HepG2 (cell line): ENCODE results near the gene XPR1. TPM values are rescaled to one million over a fixed set of nuclear protein-coding genes. Genes with fewer than 3 reads are reported as not detected.

ENCODE experiments used
- AGO1 ChIP-seq: fragments of 200-400 bp; formaldehyde crosslinking; IDR thresholded peaks from 2 replicates; pipeline ENCODE4 v1.6.1; 2017; ENCODE audit warnings: mild to moderate bottlenecking, low read depth, low read length, moderate library complexity; ENCODE audit not compliant: poor library complexity, severe bottlenecking
- KLF16 ChIP-seq, 2 experiments: sonication (generic) in 1 of 2; formaldehyde crosslinking in 1 of 2; IDR thresholded peaks; 2 replicates each; pipeline versions ENCODE4 v1.6.1 to v1.8.0; 2016 to 2023; ENCODE audit warnings: missing genetic modification reagents in 2 of 2, missing compliant biosample characterization in 1 of 2
- NFE2L2 ChIP-seq: fragments of 150-350 bp; IDR thresholded peaks from 2 replicates; pipeline ENCODE4 v1.6.1; 2014; ENCODE audit warnings: low read length
- POLR2AphosphoS5 ChIP-seq: IDR thresholded peaks from 2 replicates; pipeline ENCODE4 v1.6.1; 2012; ENCODE audit warnings: low read depth, low read length
- SP2 ChIP-seq: sonication (generic); formaldehyde crosslinking; IDR thresholded peaks from 2 replicates; pipeline ENCODE4 v1.5.1; 2020; ENCODE audit warnings: mild to moderate bottlenecking, missing genetic modification reagents
- SP4 ChIP-seq: sonication (generic); formaldehyde crosslinking; IDR thresholded peaks from 2 replicates; pipeline ENCODE4 v1.8.1; 2023; ENCODE audit warnings: mild to moderate bottlenecking, missing genetic modification reagents
- SRSF4 ChIP-seq: fragments of 200-400 bp; formaldehyde crosslinking; IDR thresholded peaks from one replicate; pipeline ENCODE4 v1.6.1; 2018; ENCODE audit warnings: mild to moderate bottlenecking, low read depth, low read length, moderate library complexity; ENCODE audit not compliant: poor library complexity, severe bottlenecking
- TBX3 ChIP-seq: fragments of 450-650 bp; IDR thresholded peaks from 2 replicates; pipeline ENCODE4 v1.6.1; 2017; ENCODE audit warnings: antibody characterized with exemption, mild to moderate bottlenecking, inconsistent platforms, borderline replicate concordance
- ZNF101 ChIP-seq: sonication (generic); formaldehyde crosslinking; IDR thresholded peaks from 2 replicates; pipeline ENCODE4 v1.4.0; 2020; ENCODE audit warnings: mild to moderate bottlenecking, low read depth, missing genetic modification reagents, borderline replicate concordance
- ZNF446 ChIP-seq: sonication (generic); formaldehyde crosslinking; IDR thresholded peaks from 2 replicates; pipeline ENCODE4 v1.5.0; 2020; ENCODE audit warnings: mild to moderate bottlenecking, missing genetic modification reagents
- ZNF558 ChIP-seq: sonication (generic); formaldehyde crosslinking; IDR thresholded peaks from 2 replicates; pipeline ENCODE4 v1.9.0; 2022; ENCODE audit warnings: mild to moderate bottlenecking, missing genetic modification reagents, borderline replicate concordance
- ZSCAN22 ChIP-seq: sonication (generic); formaldehyde crosslinking; IDR thresholded peaks from 2 replicates; pipeline ENCODE4 v1.4.0; 2020; ENCODE audit warnings: mild to moderate bottlenecking, missing genetic modification reagents
- ZSCAN25 ChIP-seq: sonication (generic); formaldehyde crosslinking; IDR thresholded peaks from 2 replicates; pipeline ENCODE4 v1.8.0; 2022; ENCODE audit warnings: mild to moderate bottlenecking, missing genetic modification reagents
- polyA plus RNA-seq, 8 experiments: library from polyadenylated mRNA; depleted of rRNA in 3 of 8; stranded (reverse) in 7 of 8; unstranded in 1 of 8; fragments of >200 nt; fragmentation: Illumina TruSeq in 4 of 8; extraction: Trizol in 4 of 8; gene quantifications; 2 replicates each; pipeline versions ENCODE4 v1.2.1 to v1.2.3, GENCODE V29; 2011 to 2016; ENCODE audit warnings: low read depth in 4 of 8, missing spikeins in 1 of 8, mixed read lengths in 1 of 8; ENCODE audit not compliant: insufficient read depth in 1 of 8
- total RNA-seq, 5 experiments: library from RNA; depleted of rRNA; stranded (reverse); fragments of >200 nt; fragmentation: Illumina TruSeq; extraction: Trizol; gene quantifications; 2 replicates each; pipeline ENCODE4 v1.2.3, GENCODE V29; 2016; ENCODE audit warnings: low read depth in 1 of 5
- TF ChIP-seq, protein P1 (sequence below): sonication (generic); formaldehyde crosslinking; IDR thresholded peaks from 2 replicates; pipeline ENCODE4 v1.4.0; 2020; ENCODE audit warnings: mild to moderate bottlenecking, missing genetic modification reagents, borderline replicate concordance
- TF ChIP-seq, protein P2 (sequence below): IDR thresholded peaks from 2 replicates; pipeline ENCODE4 v1.4.0; 2020; ENCODE audit warnings: mild to moderate bottlenecking, missing genetic modification reagents
- TF ChIP-seq, protein P3 (sequence below): sonication (generic); formaldehyde crosslinking; IDR thresholded peaks from 2 replicates; pipeline ENCODE4 v1.4.0; 2020; ENCODE audit warnings: missing genetic modification reagents, borderline replicate concordance
- TF ChIP-seq, protein P4 (sequence below): sonication (generic); formaldehyde crosslinking; IDR thresholded peaks from 2 replicates; pipeline ENCODE4 v1.4.0; 2020; ENCODE audit warnings: missing genetic modification reagents

XPR1 gene
- total and polyA plus RNA-seq, 2 of the 13 experiments (the other 11 are each of a cell fraction or from before 2014, with no cell fraction given): 22.3 to 23.6 TPM

DNA sequence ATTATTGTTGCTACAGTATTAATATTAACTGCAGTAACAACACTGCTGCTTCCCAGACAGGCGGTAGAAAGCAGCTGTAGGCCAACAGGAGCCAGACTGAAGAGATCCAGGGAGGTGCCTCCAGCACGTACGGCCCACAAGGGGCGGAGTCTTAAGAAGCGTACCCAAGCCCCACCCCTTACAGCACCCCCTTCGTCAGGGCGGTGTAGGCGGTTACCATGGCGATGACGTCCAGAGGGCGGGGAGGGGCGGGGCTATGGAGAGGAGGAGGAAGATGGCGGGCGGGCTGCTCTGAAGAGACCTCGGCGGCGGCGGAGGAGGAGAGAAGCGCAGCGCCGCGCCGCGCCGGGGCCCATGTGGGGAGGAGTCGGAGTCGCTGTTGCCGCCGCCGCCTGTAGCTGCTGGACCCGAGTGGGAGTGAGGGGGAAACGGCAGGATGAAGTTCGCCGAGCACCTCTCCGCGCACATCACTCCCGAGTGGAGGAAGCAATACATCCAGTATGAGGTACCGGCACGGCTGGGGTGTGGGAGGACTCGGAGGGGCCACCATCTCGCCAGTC is at the start of gene XPR1 (continued):
- TF ChIP-seq, protein P1, sequence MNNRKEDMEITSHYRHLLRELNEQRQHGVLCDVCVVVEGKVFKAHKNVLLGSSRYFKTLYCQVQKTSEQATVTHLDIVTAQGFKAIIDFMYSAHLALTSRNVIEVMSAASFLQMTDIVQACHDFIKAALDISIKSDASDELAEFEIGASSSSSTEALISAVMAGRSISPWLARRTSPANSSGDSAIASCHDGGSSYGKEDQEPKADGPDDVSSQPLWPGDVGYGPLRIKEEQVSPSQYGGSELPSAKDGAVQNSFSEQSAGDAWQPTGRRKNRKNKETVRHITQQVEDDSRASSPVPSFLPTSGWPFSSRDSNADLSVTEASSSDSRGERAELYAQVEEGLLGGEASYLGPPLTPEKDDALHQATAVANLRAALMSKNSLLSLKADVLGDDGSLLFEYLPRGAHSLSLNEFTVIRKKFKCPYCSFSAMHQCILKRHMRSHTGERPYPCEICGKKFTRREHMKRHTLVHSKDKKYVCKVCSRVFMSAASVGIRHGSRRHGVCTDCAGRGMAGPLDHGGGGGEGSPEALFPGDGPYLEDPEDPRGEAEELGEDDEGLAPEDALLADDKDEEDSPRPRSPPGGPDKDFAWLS: no peak
- TF ChIP-seq ZNF101 (CRISPR knock-in tag) (no peak), ZNF446 (CRISPR knock-in tag) (no peak), NFE2L2 (no peak), ZSCAN22 (CRISPR knock-in tag) (no peak), ZNF558 (CRISPR knock-in tag) (0 out of 2 replicates have a peak, but pooled peaks have one; percentile 41), TBX3 (no peak), AGO1 (peak; percentile 43), SP4 (CRISPR knock-in tag) (peak; percentile 68), ZSCAN25 (CRISPR knock-in tag) (no peak), KLF16 (CRISPR knock-in tag; IDR thresholded peaks at IDR 0.05) (peak in 1 of 2 experiments; percentile 62; a peak in 1 of 4 replicates), POLR2AphosphoS5 (peak; percentile 75), SRSF4 (no peak), SP2 (CRISPR knock-in tag) (no peak)
- TF ChIP-seq, protein P2, sequence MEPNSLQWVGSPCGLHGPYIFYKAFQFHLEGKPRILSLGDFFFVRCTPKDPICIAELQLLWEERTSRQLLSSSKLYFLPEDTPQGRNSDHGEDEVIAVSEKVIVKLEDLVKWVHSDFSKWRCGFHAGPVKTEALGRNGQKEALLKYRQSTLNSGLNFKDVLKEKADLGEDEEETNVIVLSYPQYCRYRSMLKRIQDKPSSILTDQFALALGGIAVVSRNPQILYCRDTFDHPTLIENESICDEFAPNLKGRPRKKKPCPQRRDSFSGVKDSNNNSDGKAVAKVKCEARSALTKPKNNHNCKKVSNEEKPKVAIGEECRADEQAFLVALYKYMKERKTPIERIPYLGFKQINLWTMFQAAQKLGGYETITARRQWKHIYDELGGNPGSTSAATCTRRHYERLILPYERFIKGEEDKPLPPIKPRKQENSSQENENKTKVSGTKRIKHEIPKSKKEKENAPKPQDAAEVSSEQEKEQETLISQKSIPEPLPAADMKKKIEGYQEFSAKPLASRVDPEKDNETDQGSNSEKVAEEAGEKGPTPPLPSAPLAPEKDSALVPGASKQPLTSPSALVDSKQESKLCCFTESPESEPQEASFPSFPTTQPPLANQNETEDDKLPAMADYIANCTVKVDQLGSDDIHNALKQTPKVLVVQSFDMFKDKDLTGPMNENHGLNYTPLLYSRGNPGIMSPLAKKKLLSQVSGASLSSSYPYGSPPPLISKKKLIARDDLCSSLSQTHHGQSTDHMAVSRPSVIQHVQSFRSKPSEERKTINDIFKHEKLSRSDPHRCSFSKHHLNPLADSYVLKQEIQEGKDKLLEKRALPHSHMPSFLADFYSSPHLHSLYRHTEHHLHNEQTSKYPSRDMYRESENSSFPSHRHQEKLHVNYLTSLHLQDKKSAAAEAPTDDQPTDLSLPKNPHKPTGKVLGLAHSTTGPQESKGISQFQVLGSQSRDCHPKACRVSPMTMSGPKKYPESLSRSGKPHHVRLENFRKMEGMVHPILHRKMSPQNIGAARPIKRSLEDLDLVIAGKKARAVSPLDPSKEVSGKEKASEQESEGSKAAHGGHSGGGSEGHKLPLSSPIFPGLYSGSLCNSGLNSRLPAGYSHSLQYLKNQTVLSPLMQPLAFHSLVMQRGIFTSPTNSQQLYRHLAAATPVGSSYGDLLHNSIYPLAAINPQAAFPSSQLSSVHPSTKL (CRISPR knock-in tag): no peak
- TF ChIP-seq, protein P3, sequence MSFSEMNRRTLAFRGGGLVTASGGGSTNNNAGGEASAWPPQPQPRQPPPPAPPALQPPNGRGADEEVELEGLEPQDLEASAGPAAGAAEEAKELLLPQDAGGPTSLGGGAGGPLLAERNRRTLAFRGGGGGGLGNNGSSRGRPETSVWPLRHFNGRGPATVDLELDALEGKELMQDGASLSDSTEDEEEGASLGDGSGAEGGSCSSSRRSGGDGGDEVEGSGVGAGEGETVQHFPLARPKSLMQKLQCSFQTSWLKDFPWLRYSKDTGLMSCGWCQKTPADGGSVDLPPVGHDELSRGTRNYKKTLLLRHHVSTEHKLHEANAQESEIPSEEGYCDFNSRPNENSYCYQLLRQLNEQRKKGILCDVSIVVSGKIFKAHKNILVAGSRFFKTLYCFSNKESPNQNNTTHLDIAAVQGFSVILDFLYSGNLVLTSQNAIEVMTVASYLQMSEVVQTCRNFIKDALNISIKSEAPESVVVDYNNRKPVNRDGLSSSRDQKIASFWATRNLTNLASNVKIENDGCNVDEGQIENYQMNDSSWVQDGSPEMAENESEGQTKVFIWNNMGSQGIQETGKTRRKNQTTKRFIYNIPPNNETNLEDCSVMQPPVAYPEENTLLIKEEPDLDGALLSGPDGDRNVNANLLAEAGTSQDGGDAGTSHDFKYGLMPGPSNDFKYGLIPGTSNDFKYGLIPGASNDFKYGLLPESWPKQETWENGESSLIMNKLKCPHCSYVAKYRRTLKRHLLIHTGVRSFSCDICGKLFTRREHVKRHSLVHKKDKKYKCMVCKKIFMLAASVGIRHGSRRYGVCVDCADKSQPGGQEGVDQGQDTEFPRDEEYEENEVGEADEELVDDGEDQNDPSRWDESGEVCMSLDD (CRISPR knock-in tag): no peak
- TF ChIP-seq, protein P4, sequence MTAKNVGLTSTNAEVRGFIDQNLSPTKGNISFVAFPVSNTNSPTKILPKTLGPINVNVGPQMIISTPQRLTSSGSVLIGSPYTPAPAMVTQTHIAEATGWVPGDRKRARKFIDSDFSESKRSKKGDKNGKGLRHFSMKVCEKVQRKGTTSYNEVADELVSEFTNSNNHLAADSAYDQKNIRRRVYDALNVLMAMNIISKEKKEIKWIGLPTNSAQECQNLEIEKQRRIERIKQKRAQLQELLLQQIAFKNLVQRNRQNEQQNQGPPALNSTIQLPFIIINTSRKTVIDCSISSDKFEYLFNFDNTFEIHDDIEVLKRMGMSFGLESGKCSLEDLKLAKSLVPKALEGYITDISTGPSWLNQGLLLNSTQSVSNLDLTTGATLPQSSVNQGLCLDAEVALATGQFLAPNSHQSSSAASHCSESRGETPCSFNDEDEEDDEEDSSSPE: peak; percentile 39; the same call in 1 of the 2 replicates
